K562 (cell line): ENCODE data around the gene EYA2.

Source experiments
- BRD9 ChIP-seq: fragments of 450-650 bp; IDR thresholded peaks from 2 replicates; pipeline ENCODE4 v1.6.1; 2018; ENCODE audit warnings: low read depth; ENCODE audit not compliant: partially characterized antibody
- CREB1 ChIP-seq, 2 experiments: sonication (generic) in 1 of 2; formaldehyde crosslinking in 1 of 2; IDR thresholded peaks; 2 replicates each; pipeline versions ENCODE4 v1.6.1 to v1.8.0; 2012 to 2022; ENCODE audit warnings: inconsistent platforms in 1 of 2, mild to moderate bottlenecking in 1 of 2, missing genetic modification reagents in 1 of 2, moderate library complexity in 1 of 2
- EZH2 ChIP-seq: IDR thresholded peaks from 2 replicates; pipeline ENCODE4 v1.6.1; 2012; ENCODE audit warnings: low read depth, mild to moderate bottlenecking, inconsistent platforms, low read length, borderline replicate concordance
- FOXM1 ChIP-seq, 2 experiments: fragments of 450-650 bp in 1 of 2; sonication (generic) in 1 of 2; formaldehyde crosslinking in 1 of 2; IDR thresholded peaks; 2 replicates each; pipeline versions ENCODE4 v1.6.1 to v1.9.0; 2017 to 2022; ENCODE audit warnings: low read depth in 2 of 2, mild to moderate bottlenecking in 2 of 2, missing genetic modification reagents in 1 of 2, moderate library complexity in 1 of 2
- MTA3 ChIP-seq: fragments of 450-650 bp; formaldehyde crosslinking; IDR thresholded peaks from 2 replicates; pipeline ENCODE4 v1.6.1; 2017; ENCODE audit warnings: mild to moderate bottlenecking, borderline replicate concordance
- NFYB ChIP-seq: IDR thresholded peaks from 2 replicates; pipeline ENCODE4 v1.6.1; 2011; ENCODE audit warnings: mild to moderate bottlenecking, moderate library complexity; ENCODE audit not compliant: insufficient read length; ENCODE audit errors: extremely low read depth
- TEAD4 ChIP-seq, 2 experiments: sonication (generic) in 1 of 2; formaldehyde crosslinking in 1 of 2; IDR thresholded peaks; 2 replicates each; pipeline versions ENCODE4 v1.6.1 to v1.8.0; 2012 to 2022; ENCODE audit warnings: borderline replicate concordance in 1 of 2, inconsistent platforms in 1 of 2, low read length in 1 of 2, mild to moderate bottlenecking in 1 of 2, missing genetic modification reagents in 1 of 2
- ZNF395 ChIP-seq: fragments of 200-800 bp; sonication (Bioruptor generic); IDR thresholded peaks from 2 replicates; pipeline ENCODE4 v1.6.1; 2017; ENCODE audit warnings: missing genetic modification characterization, missing compliant biosample characterization
- TF ChIP-seq, protein P1 (sequence below): sonication (generic); formaldehyde crosslinking; IDR thresholded peaks from 2 replicates; pipeline ENCODE4 v1.9.0; 2022; ENCODE audit warnings: mild to moderate bottlenecking, missing genetic modification reagents
- TF ChIP-seq, protein P2 (sequence below), 3 experiments: IDR thresholded peaks in 2 of 3; conservative IDR thresholded peaks in 1 of 3; 2 replicates each; pipeline ENCODE4 v1.5.1; 2011 to 2012; ENCODE audit warnings: low read length in 3 of 3, mild to moderate bottlenecking in 3 of 3, control low read depth in 2 of 3, improper control_type of control experiment in 1 of 3, inconsistent platforms in 1 of 3, low read depth in 1 of 3, mixed read lengths in 1 of 3, moderate library complexity in 1 of 3; ENCODE audit not compliant: insufficient read depth in 2 of 3
- TF ChIP-seq, protein P3 (sequence below): fragments of 450-650 bp; IDR thresholded peaks from 2 replicates; pipeline ENCODE4 v1.6.1; 2017; ENCODE audit warnings: mild to moderate bottlenecking, moderate library complexity

- TF ChIP-seq ZNF395 (CRISPR knock-in tag) (no peak), MTA3 (no peak), BRD9 (no peak), EZH2 (no peak), FOXM1 (IDR thresholded peaks at IDR 0.05; ENCODE audit: low read depth) (no peak), FOXM1 (CRISPR knock-in tag; IDR thresholded peaks at IDR 0.05; ENCODE audit: low read depth) (no peak), TEAD4 (IDR thresholded peaks at IDR 0.05; ENCODE audit: low read length) (no peak), TEAD4 (CRISPR knock-in tag; IDR thresholded peaks at IDR 0.05; ENCODE audit: borderline replicate concordance) (no peak), CREB1 (IDR thresholded peaks at IDR 0.05) (no peak), CREB1 (CRISPR knock-in tag; IDR thresholded peaks at IDR 0.05) (no peak), NFYB (no peak)
- TF ChIP-seq, protein P1, sequence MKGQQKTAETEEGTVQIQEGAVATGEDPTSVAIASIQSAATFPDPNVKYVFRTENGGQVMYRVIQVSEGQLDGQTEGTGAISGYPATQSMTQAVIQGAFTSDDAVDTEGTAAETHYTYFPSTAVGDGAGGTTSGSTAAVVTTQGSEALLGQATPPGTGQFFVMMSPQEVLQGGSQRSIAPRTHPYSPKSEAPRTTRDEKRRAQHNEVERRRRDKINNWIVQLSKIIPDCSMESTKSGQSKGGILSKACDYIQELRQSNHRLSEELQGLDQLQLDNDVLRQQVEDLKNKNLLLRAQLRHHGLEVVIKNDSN (CRISPR knock-in tag): no peak
- TF ChIP-seq, protein P2, sequence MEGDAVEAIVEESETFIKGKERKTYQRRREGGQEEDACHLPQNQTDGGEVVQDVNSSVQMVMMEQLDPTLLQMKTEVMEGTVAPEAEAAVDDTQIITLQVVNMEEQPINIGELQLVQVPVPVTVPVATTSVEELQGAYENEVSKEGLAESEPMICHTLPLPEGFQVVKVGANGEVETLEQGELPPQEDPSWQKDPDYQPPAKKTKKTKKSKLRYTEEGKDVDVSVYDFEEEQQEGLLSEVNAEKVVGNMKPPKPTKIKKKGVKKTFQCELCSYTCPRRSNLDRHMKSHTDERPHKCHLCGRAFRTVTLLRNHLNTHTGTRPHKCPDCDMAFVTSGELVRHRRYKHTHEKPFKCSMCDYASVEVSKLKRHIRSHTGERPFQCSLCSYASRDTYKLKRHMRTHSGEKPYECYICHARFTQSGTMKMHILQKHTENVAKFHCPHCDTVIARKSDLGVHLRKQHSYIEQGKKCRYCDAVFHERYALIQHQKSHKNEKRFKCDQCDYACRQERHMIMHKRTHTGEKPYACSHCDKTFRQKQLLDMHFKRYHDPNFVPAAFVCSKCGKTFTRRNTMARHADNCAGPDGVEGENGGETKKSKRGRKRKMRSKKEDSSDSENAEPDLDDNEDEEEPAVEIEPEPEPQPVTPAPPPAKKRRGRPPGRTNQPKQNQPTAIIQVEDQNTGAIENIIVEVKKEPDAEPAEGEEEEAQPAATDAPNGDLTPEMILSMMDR (IDR thresholded peaks at IDR 0.05 in 2 of 3, conservative IDR thresholded peaks at IDR 0.05 in 1 of 3; ENCODE audit: insufficient read depth in 2 of 3, low read depth in 1 of 3, low read length in 3 of 3): no peak
- TF ChIP-seq, protein P3, sequence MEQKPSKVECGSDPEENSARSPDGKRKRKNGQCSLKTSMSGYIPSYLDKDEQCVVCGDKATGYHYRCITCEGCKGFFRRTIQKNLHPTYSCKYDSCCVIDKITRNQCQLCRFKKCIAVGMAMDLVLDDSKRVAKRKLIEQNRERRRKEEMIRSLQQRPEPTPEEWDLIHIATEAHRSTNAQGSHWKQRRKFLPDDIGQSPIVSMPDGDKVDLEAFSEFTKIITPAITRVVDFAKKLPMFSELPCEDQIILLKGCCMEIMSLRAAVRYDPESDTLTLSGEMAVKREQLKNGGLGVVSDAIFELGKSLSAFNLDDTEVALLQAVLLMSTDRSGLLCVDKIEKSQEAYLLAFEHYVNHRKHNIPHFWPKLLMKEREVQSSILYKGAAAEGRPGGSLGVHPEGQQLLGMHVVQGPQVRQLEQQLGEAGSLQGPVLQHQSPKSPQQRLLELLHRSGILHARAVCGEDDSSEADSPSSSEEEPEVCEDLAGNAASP: no peak
These were observed 231.3 kb downstream of the EYA2 start for GRCh38 chr20:47125758-47126591.
